Right atrium auricular region (tissue), 2 donors: ENCODE results near the gene GPSM3. TPM values are rescaled to one million over a fixed set of nuclear protein-coding genes. Genes with fewer than 3 reads are reported as not detected.

Experiments
- microRNA-seq, 2 donors: library from miRNA; unstranded; fragments of <30 nt; microRNA quantifications; one replicate each; pipeline ENCODE4, GENCODE V29; 2016 to 2017; ENCODE audit warnings: borderline number of aligned reads in 2 of 2, borderline replicate concordance in 1 of 2
- total RNA-seq, 2 donors: library from RNA; depleted of rRNA; stranded (reverse); fragments of >200 nt; gene quantifications; one replicate each; pipeline ENCODE4 v1.1.0, GENCODE V29; 2016

GPSM3 gene
- total RNA-seq, 2 donors from 2014 or later: 3.6 to 9.0 TPM

Small RNA genes lying within 50 kb of the gene (microRNA-seq; reads per million reads assigned to microRNA genes)
- 2.8 to 4.2 reads per million in 2 donors for gene MIR6721
- gene MIR6833: 0 to 0.71 reads per million in 2 donors

Other genes with a start within 250 kb of the GPSM3 start
- 100 to 1,000 TPM in 1 of 2 donors, 10 to 100 TPM in 1; 65.5 to 126 TPM for gene CFB, start 246.5 kb downstream of the GPSM3 start, total RNA-seq
- 10 to 100 TPM; 40.0 to 81.7 TPM for gene NELFE, start 233.7 kb downstream of the GPSM3 start, total RNA-seq
- 10 to 100 TPM; 18.7 to 31.6 TPM for gene SKIC2, start 233.5 kb downstream of the GPSM3 start, total RNA-seq
- gene DXO, start 220.5 kb downstream of the GPSM3 start, total RNA-seq: 10 to 100 TPM; 12.1 to 14.1 TPM
- 100 to 1,000 TPM; 152 to 175 TPM for gene C4A, start 210.6 kb downstream of the GPSM3 start, total RNA-seq
- 100 to 1,000 TPM; 150 to 241 TPM for gene C4B, start 177.8 kb downstream of the GPSM3 start, total RNA-seq
- gene CYP21A2, start 154.2 kb downstream of the GPSM3 start, total RNA-seq: 1 to 10 TPM in 1 of 2 donors, under 1 TPM in 1; 0.19 to 1.2 TPM
- 100 to 1,000 TPM; 138 to 210 TPM for gene TNXB, start 83.3 kb downstream of the GPSM3 start, total RNA-seq
- gene ATF6B, start 64.4 kb downstream of the GPSM3 start, total RNA-seq: 10 to 100 TPM; 15.0 to 15.3 TPM
- 1 to 10 TPM; 1.1 to 3.4 TPM for gene FKBPL, start 62.4 kb downstream of the GPSM3 start, total RNA-seq
- gene PRRT1, start 40.7 kb downstream of the GPSM3 start, total RNA-seq: 1 to 10 TPM in 1 of 2 donors, under 1 TPM in 1; 0.70 to 1.1 TPM
- 10 to 100 TPM; 19.5 to 27.0 TPM for gene PPT2, start 38.5 kb downstream of the GPSM3 start, total RNA-seq
- gene EGFL8, start 28.0 kb downstream of the GPSM3 start, total RNA-seq: 1 to 10 TPM; 4.8 to 5.2 TPM
- 10 to 100 TPM; 59.6 to 77.1 TPM for gene AGPAT1, start 16.6 kb downstream of the GPSM3 start, total RNA-seq
- 100 to 1,000 TPM; 104 to 106 TPM for gene RNF5, start 14.2 kb downstream of the GPSM3 start, total RNA-seq
- 1 to 10 TPM in 1 of 2 donors, under 1 TPM in 1; 0.94 to 1.4 TPM for gene AGER, start 8.4 kb downstream of the GPSM3 start, total RNA-seq
- gene PBX2, start 2.4 kb downstream of the GPSM3 start, total RNA-seq: 10 to 100 TPM; 26.0 to 32.5 TPM
- gene NOTCH4, start 31.4 kb upstream of the GPSM3 start, total RNA-seq: 10 to 100 TPM; 16.2 to 22.5 TPM
- not detected for gene TSBP1, start 179.3 kb upstream of the GPSM3 start, total RNA-seq
- not detected for gene BTNL2, start 214.5 kb upstream of the GPSM3 start, total RNA-seq
- 10 to 100 TPM; 57.5 to 93.5 TPM for gene HLA-DRA, start 247.2 kb upstream of the GPSM3 start, total RNA-seq